Activated T-helper 2 cell treated with anti-CD3 and anti-CD28 coated beads, Interferon-gamma antibody, Interleukin-2, Interleukin-4, amounts not matched to agents 10 μg/mL and 5 μg/mL and 100 μg/mL, durations not matched to agents 14 hours and 24 hours and 36 hours (primary cell): ENCODE results near the gene EGFR. TPM values are rescaled to one million over a fixed set of nuclear protein-coding genes. Genes with fewer than 3 reads are reported as not detected.

Experiments
- DNase-seq: peaks from one replicate; pipeline ENCODE4 v3.0.0; 2021; ENCODE audit warnings: low spot score
- H3K27ac Mint-ChIP-seq: one replicate; pipeline ENCODE4 v1.8.0; 2021; ENCODE audit warnings: mixed read lengths
- H3K27me3 Mint-ChIP-seq: one replicate; pipeline ENCODE4 v1.8.0; 2021; ENCODE audit warnings: low read depth, mixed read lengths
- H3K36me3 Mint-ChIP-seq: one replicate; pipeline ENCODE4 v1.8.0; 2021; ENCODE audit warnings: low read depth, mixed read lengths
- H3K4me1 Mint-ChIP-seq: one replicate; pipeline ENCODE4 v1.8.0; 2021; ENCODE audit warnings: low read depth, mixed read lengths
- H3K4me3 Mint-ChIP-seq: one replicate; pipeline ENCODE4 v1.8.0; 2021; ENCODE audit warnings: low read depth, mild to moderate bottlenecking, moderate library complexity, mixed read lengths
- H3K9me3 Mint-ChIP-seq: one replicate; pipeline ENCODE4 v1.8.0; 2021; ENCODE audit warnings: mixed read lengths
- intact Hi-C: fragments of 100-400 bp; cut with micrococcal nuclease; formaldehyde crosslinking; loops from one replicate; pipeline ENCODE4 v1.15.1; 2023
- total RNA-seq: library from RNA; stranded (reverse); gene quantifications from 2 replicates; pipeline ENCODE4 v1.2.3, GENCODE V29; 2022

EGFR gene
- total RNA-seq, 1 donor from 2014 or later = not detected

DNA sequence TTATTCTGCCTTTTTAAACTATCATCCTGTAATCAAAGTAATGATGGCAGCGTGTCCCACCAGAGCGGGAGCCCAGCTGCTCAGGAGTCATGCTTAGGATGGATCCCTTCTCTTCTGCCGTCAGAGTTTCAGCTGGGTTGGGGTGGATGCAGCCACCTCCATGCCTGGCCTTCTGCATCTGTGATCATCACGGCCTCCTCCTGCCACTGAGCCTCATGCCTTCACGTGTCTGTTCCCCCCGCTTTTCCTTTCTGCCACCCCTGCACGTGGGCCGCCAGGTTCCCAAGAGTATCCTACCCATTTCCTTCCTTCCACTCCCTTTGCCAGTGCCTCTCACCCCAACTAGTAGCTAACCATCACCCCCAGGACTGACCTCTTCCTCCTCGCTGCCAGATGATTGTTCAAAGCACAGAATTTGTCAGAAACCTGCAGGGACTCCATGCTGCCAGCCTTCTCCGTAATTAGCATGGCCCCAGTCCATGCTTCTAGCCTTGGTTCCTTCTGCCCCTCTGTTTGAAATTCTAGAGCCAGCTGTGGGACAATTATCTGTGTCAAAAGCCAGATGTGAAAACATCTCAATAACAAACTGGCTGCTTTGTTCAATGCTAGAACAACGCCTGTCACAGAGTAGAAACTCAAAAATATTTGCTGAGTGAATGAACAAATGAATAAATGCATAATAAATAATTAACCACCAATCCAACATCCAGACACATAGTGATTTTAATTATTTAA, 151.7 kb downstream of the EGFR start:
- H3K9me3 Mint-ChIP-seq = no peaks in the 10 kb centered on the region
- no peak overlapping the region for H3K27ac Mint-ChIP-seq
- no peaks in the 10 kb centered on the region for H3K36me3 Mint-ChIP-seq
- H3K4me1 Mint-ChIP-seq = no peaks in the 10 kb centered on the region
- H3K4me3 Mint-ChIP-seq = no peak overlapping the region
- H3K27me3 Mint-ChIP-seq = peaks cover 2% of the 10 kb centered on the region
- intact Hi-C loops = no loop called here
- DNase-seq = no peak

DNA sequence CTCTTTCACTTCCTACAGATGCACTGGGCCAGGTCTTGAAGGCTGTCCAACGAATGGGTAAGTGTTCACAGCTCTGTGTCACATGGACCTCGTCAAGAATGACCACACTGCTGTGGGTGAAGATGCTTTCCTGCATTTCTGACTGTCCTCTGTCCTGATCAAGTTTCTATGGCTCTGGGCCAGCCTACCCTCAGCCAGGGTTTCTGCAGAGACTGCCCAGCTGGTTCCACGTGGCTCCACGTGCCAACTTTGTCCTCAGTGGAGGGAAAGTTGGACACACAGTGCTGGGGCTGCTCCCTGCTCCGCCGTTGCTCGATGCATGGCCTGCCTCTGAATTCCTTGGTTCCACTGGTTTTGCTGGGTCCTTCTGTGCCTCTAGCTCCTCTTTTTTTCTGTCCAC, 152.3 kb downstream of the EGFR start:
- H3K9me3 Mint-ChIP-seq = no peaks in the 10 kb centered on the region
- H3K4me3 Mint-ChIP-seq = no peak overlapping the region
- no peak for DNase-seq
- intact Hi-C loops = no loop called here
- no peaks in the 10 kb centered on the region for H3K36me3 Mint-ChIP-seq
- H3K27me3 Mint-ChIP-seq = peaks cover 2% of the 10 kb centered on the region
- no peak overlapping the region for H3K27ac Mint-ChIP-seq
- no peaks in the 10 kb centered on the region for H3K4me1 Mint-ChIP-seq

DNA sequence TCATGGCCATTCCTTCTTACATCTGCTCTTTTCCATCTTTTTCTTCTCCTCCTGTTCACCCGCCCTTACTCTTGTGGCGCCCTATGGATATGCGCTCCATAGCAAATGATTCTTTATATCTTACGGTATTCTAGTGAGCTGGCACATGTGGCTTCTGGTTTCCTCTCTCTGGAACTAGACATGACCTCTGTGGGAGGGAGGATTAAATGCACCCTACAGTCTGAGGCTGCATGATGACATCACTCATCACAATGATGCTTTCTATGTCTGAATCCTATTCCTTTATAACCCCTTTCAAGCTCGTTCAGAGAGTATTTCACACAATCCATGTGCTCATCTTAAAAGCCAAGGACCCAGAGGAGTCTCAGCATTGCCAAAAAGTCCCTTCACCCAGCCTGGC, 153.3 kb downstream of the EGFR start:
- Mint-ChIP-seq H3K9me3 (no peaks in the 10 kb centered on the region), H3K36me3 (no peaks in the 10 kb centered on the region)
- intact Hi-C loops = no loop called here

DNA sequence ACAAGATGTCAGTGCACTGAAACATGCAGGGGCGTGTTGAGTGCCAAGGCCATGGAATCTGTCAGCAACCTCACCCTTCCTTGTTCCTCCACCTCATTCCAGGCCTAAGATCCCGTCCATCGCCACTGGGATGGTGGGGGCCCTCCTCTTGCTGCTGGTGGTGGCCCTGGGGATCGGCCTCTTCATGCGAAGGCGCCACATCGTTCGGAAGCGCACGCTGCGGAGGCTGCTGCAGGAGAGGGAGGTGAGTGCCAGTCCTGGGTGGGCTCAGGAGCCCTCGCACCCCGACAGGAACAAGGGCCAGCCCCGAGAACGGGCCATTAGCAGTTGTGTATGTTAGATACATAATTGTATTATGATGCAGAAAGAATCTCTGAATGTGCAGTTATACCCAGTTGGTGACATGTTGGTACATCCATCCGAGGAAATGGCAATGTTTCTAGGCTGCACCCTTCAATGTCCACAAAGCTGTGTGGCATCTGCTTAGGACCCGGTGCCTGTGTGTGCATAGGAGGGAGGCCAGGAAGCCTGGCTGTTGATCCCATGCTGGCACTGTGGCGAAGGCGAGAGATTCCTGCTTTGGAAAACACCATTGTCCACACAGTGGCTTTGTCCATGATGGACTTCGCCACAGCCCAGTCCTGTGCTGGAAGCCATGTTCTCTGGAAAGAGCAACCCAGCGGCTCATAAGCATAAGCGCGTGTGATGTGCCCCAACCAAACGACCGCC, 154.2 kb downstream of the EGFR start:
- Mint-ChIP-seq H3K4me3 (no peak overlapping the region), H3K27me3 (peaks cover 2% of the 10 kb centered on the region), H3K4me1 (no peaks in the 10 kb centered on the region), H3K27ac (no peak overlapping the region), H3K36me3 (no peaks in the 10 kb centered on the region), H3K9me3 (no peaks in the 10 kb centered on the region)
- DNase-seq = no peak
- intact Hi-C loops = no loop called here

More for the DNA sequence above, 153.3 kb downstream of the EGFR start:
- DNase-seq = no peak
- Mint-ChIP-seq H3K4me1 (no peaks in the 10 kb centered on the region), H3K27me3 (peaks cover 2% of the 10 kb centered on the region), H3K27ac (no peak overlapping the region), H3K4me3 (no peak overlapping the region)

DNA sequence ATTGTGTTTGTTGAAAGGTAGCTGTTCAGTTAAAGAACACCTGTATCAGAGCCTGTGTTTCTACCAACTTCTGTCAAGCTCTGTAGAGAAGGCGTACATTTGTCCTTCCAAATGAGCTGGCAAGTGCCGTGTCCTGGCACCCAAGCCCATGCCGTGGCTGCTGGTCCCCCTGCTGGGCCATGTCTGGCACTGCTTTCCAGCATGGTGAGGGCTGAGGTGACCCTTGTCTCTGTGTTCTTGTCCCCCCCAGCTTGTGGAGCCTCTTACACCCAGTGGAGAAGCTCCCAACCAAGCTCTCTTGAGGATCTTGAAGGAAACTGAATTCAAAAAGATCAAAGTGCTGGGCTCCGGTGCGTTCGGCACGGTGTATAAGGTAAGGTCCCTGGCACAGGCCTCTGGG, 154.9 kb downstream of the EGFR start:
- Mint-ChIP-seq H3K27me3 (peaks cover 2% of the 10 kb centered on the region), H3K4me1 (no peaks in the 10 kb centered on the region), H3K36me3 (no peaks in the 10 kb centered on the region), H3K4me3 (no peak overlapping the region), H3K9me3 (no peaks in the 10 kb centered on the region), H3K27ac (no peak overlapping the region)
- intact Hi-C loops = no loop called here
- no peak for DNase-seq

DNA sequence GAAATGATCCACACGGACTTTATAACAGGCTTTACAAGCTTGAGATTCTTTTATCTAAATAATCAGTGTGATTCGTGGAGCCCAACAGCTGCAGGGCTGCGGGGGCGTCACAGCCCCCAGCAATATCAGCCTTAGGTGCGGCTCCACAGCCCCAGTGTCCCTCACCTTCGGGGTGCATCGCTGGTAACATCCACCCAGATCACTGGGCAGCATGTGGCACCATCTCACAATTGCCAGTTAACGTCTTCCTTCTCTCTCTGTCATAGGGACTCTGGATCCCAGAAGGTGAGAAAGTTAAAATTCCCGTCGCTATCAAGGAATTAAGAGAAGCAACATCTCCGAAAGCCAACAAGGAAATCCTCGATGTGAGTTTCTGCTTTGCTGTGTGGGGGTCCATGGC, 155.6 kb downstream of the EGFR start:
- no peaks in the 10 kb centered on the region for H3K4me1 Mint-ChIP-seq
- no peak overlapping the region for H3K4me3 Mint-ChIP-seq
- peaks cover 2% of the 10 kb centered on the region for H3K27me3 Mint-ChIP-seq
- H3K27ac Mint-ChIP-seq = no peak overlapping the region
- intact Hi-C loops = no loop called here
- no peaks in the 10 kb centered on the region for H3K36me3 Mint-ChIP-seq
- H3K9me3 Mint-ChIP-seq = no peaks in the 10 kb centered on the region
- DNase-seq = no peak

DNA sequence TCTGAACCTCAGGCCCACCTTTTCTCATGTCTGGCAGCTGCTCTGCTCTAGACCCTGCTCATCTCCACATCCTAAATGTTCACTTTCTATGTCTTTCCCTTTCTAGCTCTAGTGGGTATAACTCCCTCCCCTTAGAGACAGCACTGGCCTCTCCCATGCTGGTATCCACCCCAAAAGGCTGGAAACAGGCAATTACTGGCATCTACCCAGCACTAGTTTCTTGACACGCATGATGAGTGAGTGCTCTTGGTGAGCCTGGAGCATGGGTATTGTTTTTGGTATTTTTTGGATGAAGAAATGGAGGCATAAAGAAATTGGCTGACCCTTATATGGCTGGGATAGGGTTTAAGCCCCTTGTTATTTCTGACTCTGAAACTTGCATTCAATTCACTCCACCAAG, 156.0 kb downstream of the EGFR start:
- no peaks in the 10 kb centered on the region for H3K9me3 Mint-ChIP-seq
- intact Hi-C loops = no loop called here
- no peak for DNase-seq
- no peak overlapping the region for H3K4me3 Mint-ChIP-seq
- H3K36me3 Mint-ChIP-seq = no peaks in the 10 kb centered on the region
- H3K4me1 Mint-ChIP-seq = no peaks in the 10 kb centered on the region
- H3K27me3 Mint-ChIP-seq = no peaks in the 10 kb centered on the region
- H3K27ac Mint-ChIP-seq = no peak overlapping the region

DNA sequence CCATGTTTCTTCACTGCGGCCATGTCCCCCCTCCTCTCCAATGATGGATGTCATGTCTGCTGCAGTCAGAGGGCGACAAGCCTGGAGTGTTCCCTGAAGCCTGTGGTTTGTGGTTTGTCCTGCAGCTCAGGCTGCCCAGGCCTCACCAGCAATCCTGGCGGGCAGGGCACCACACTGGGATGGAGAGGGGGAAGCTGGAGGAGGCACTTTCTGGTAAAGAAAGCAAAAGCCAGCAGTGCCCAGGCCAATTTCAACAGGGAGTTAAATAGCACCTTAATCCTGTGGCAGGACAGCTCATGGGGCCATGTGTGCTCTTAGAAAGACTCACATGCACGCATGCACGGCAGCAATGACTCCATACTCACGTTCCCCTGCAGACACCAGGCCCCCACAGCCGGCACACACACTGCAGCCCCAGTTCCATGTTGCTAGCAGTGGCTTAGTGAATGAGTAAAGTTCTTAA, 158.3 kb downstream of the EGFR start:
- DNase-seq = no peak
- H3K27ac Mint-ChIP-seq = no peak overlapping the region
- intact Hi-C loops = no loop called here
- no peak overlapping the region for H3K4me3 Mint-ChIP-seq
- no peaks in the 10 kb centered on the region for H3K36me3 Mint-ChIP-seq
- H3K9me3 Mint-ChIP-seq = no peaks in the 10 kb centered on the region
- no peaks in the 10 kb centered on the region for H3K4me1 Mint-ChIP-seq
- H3K27me3 Mint-ChIP-seq = no peaks in the 10 kb centered on the region

DNA sequence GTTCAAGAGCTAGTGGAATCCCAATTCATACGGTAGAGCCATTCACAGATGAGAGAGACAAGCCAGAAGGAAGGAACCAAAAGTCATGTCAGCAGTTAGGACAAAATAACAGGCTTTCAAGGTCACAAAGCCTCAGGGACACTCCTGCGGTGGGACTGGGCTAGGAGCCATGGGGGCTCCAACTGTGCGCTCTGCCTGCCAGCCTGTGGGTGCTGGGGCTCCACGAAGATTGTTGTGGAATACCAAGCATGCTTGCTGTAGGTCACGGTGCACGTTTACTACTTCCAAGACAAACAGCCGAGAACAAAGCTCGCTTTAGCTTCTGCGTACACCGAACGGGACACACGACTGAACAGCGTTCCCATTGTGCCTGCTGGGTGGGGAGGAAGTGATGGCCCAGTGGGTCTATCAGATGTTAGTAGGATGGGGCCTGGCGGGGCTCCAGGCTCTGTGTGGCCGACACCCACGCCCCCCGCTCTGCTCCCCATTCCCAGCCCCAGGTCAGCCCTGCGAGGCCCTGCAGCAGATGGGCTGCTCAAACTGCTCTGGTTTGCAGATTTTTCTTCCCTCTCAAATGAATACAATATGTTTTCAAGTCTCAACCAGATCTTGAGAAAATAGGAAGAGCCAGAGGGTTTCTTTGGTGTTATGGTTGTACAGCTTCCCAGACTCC, 158.9 kb downstream of the EGFR start:
- Mint-ChIP-seq H3K36me3 (no peaks in the 10 kb centered on the region), H3K27me3 (no peaks in the 10 kb centered on the region), H3K4me1 (no peaks in the 10 kb centered on the region), H3K9me3 (no peaks in the 10 kb centered on the region), H3K4me3 (no peak overlapping the region), H3K27ac (no peak overlapping the region)
- intact Hi-C loops = no loop called here
- no peak for DNase-seq

DNA sequence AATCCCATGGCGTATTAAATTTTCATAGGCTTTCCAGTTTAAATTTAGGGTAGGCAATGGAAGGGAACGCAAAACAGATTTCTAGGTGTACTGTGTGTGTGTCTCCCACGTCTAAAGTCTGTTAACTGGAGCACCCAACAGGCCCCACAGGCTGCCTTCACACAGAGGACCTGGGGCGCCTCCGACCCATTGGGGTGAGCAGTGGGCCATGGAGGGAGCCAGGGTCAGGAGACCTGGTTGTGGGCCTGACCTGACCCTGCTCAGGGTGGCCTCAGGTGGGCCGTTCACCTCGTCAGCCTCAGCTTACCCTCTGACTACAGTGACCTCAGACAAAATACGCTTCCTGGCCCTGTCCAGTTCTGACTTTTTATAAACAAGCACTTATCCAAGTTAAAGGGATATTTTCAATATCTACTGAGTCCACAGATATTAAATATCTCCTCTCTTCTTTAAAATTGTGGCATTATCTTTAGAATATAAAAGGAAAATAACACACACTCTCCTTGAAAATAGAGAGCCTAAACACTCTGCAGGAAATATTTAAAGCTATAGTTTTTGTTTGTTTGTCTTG, 159.6 kb downstream of the EGFR start:
- H3K36me3 Mint-ChIP-seq = no peaks in the 10 kb centered on the region
- H3K9me3 Mint-ChIP-seq = no peaks in the 10 kb centered on the region
- H3K27me3 Mint-ChIP-seq = no peaks in the 10 kb centered on the region
- H3K4me1 Mint-ChIP-seq = no peaks in the 10 kb centered on the region
- intact Hi-C loops = no loop called here
- H3K27ac Mint-ChIP-seq = no peak overlapping the region
- no peak overlapping the region for H3K4me3 Mint-ChIP-seq
- DNase-seq = no peak

DNA sequence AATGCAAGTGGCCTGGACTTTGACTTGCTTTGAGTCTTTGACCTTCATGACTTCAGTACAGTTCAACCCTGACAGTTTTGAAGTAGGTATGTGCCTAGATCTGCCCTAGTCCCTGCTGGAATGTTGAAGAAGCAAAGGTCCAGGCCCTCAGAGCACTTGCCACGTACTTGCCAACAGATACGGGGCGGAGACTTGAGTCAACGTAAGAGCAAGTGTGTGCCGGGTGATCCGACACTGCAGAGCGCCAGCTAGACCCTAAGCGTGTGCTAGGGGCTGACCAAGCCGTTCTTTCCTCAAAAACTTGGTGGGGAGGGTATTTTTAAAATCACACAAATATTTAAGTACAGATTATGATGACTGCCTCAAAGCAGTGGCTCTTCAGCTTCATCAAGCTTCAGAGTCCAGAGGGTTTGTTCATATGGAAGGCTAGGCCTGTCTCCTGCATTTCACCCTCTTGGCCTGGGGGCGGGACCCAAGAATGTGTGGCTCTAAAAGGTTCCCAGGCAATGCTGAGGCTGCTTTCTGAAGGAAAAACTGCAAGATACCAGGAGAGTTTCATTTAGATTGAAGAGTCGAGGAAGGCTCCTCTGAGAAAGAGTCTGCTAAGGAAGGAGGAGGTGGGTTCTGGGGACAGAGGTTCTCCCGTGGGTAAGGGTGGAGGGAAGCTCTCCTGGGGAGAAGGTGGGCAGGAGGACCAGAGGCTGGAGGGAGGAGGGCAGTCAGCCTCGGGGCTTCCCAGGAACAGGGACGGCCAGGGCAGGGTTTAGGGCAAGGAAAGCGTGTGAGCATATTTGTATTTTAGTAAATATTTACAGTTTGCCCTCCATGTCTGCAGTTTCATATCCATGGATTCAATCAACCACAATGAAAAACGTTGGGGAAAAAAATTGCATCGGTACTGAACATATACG, 160.3 kb downstream of the EGFR start:
- Mint-ChIP-seq H3K27ac (no peak overlapping the region), H3K9me3 (no peaks in the 10 kb centered on the region), H3K36me3 (no peaks in the 10 kb centered on the region), H3K27me3 (no peaks in the 10 kb centered on the region), H3K4me3 (no peak overlapping the region), H3K4me1 (no peaks in the 10 kb centered on the region)
- intact Hi-C loops = no loop called here
- DNase-seq = no peak

DNA sequence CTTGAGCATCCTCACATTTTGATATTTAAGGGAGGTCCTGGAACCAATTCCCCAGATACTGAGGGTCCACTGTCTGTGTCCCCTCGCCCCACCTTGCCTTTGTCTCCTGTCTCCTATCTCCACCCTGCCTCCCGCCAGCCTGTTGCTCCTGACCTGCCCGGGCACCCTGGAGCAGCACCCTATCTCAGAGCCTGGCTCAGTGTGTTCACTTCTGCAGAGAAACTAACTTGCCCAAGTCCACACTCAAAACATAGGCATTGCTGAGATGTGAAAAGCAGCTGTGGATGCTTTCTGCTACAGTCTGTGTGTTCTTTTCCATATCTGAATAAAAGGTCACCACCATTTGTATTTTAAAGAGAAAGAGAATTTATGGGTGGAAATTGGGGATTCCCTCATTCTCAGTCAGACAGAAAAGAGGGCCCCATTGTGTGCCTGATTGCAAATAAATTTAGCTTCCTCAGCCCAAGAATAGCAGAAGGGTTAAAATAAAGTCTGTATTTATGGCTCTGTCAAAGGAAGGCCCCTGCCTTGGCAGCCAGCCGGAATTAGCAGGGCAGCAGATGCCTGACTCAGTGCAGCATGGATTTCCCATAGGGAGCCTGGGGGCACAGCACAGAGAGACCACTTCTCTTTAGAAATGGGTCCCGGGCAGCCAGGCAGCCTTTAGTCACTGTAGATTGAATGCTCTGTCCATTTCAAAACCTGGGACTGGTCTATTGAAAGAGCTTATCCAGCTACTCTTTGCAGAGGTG, 161.3 kb downstream of the EGFR start:
- Mint-ChIP-seq H3K4me1 (no peaks in the 10 kb centered on the region), H3K27me3 (no peaks in the 10 kb centered on the region), H3K27ac (no peak overlapping the region), H3K9me3 (no peaks in the 10 kb centered on the region), H3K4me3 (no peak overlapping the region), H3K36me3 (no peaks in the 10 kb centered on the region)
- intact Hi-C loops = no loop called here
- DNase-seq = no peak
